HG02623 (cell line): ENCODE data around the gene GNAT3.

ENCODE experiments used
- ATAC-seq: cut with Tn5 transposase; IDR thresholded peaks from one replicate; pipeline ENCODE4 v1.9.1; 2021; ENCODE audit warnings: moderate library complexity; ENCODE audit not compliant: unreplicated experiment

GNAT3 gene

DNA sequence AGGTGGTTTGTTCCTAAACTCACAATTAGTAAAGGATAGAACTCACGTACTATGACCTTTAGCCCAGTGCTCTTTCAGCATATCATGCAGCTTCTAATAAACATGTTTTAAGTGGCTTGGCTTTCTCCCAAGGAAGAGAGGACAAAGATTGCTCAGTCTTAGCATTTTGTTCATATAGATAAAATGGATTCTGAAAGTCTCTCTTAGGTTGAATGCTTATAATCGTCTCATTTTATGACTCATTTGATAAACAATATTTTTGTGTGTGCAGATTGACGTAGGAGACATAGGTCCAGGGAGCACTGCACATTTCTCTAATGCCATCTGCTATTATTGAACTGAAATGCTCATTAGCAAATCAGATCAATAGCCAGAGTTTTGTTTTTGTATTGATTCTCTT lies 44.8 kb downstream of the GNAT3 start:
- ATAC-seq, result no peak

GRCh38 chr7:80466636-80467035 lies 45.2 kb downstream of the GNAT3 start:
- ATAC-seq, result no peak

GRCh38 chr7:80464211-80464610 lies 47.7 kb downstream of the GNAT3 start:
- no peak for ATAC-seq

GRCh38 chr7:80463272-80463920 lies 48.5 kb downstream of the GNAT3 start:
- no peak for ATAC-seq

DNA sequence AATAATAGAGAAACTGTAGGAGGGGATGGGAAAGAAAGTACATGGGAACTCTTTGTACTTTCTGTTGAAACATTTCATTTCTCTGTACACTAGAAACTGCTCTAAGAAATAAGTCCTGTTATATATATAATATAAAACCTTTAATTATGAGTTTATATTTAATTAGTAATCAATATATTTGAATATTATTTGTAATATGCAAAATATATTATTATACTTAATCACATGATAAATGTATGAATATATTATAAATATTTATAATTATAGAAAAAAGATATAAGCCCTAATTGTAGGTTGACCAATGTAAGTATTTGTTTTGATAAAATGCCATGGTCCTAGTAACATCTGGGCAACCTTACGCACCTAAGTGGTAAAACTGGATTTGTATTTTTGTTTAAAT lies 51.0 kb downstream of the GNAT3 start:
- ATAC-seq, result no peak

GRCh38 chr7:80459776-80460510 lies 51.9 kb downstream of the GNAT3 start:
- ATAC-seq, result no peak

DNA sequence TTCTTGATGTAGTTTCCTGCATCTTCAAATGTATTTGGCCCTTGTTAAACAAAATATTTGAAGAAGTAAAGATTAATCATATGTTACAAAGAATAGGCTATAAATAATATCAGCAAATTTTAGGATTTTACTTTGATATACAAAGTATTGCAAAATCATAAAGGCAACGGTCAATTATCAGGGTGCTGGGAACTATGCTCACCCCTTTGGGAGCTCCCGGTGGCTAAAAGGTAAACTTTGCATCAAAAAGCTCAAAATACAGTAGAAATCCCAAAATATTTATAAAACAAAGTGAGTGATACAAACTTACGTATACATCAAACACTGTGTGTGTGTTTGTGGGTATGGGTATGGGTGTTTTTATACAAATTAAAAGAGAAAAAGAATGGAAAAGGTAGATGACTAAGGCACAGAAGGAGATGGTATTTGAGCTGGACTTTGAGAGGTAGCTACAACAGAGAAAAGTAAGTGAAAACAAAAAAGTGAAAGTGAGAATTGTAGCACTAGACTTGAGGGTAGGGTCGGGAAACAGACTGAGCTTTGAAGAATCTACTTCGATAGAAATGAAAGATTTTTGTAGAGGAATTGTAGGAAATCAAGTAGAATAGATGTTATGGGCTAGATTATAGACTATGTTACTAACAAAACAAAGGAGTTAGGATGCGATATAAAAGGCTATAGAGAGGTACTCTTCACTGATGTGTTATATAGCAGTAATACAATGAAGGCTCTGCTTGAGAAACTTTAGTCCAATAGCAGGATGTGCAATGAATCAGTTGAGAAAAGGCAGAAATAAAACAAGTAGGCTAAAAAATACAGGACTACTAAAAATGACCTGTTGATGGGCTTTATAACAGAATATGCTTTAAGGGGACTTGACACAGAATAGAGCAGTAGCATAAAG lies 52.8 kb downstream of the GNAT3 start:
- ATAC-seq, result no peak

- no peak for ATAC-seq
Measured at GRCh38 chr7:80453699-80454340, 58.0 kb downstream of the GNAT3 start.

- no peak for ATAC-seq
Measured at GRCh38 chr7:80450621-80451308, 61.1 kb downstream of the GNAT3 start.

DNA sequence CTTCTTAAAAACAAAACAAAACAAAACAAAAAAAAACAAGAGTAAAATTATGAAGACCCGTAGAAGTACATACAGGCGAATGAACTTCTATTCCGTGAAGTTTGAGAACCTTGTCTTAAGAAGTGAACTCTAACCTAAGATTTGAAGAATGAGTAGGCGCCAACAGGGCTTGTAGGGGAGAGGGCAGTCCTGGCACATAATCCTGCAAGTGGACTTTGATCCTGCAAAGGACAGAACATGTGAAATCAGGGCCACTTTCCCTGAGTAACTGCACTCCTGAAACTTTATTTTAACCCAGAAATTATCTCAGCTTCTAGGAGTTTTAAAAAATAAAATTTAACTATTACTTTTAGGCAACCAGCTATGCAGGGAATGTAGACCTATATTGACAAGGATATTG lies 62.0 kb downstream of the GNAT3 start:
- no peak for ATAC-seq

DNA sequence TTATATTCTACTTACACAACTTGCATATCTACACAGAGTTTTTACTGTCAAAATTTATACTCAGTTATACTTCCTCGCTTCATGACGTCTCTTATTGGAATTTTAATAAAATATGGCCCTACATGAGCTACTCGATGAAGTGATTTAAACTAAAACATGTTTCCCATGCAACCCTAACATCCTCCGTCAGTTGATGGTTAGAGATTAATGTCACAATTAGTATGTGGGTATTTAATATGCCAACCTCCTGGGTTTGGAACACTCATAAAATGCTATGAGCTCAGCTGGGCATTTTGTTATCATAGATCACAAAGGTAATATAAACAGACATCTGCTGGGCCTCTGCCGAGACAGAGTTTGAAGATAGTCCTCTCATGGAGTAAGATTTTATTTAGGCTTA lies 66.5 kb downstream of the GNAT3 start:
- ATAC-seq, result no peak

DNA sequence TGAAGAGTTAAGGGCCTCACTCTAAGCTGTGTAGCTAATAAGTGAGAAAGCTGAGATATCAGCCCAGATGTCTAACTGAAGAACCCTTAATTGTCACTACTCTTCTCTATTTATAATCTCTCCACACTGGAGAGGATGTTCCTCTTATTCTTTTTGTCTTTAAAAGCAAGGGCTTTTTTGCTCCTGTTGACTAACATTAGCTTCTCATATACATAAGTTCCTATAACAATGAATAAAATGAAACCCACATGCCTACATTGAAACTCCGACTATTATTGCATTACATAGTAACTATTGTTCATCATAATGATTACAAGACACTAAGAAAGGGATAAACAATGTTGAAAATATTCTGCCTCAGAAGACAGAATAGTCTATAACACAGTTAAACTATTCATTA lies 67.1 kb downstream of the GNAT3 start:
- ATAC-seq, result no peak

GRCh38 chr7:80443325-80443724 lies 68.5 kb downstream of the GNAT3 start:
- no peak for ATAC-seq

GRCh38 chr7:80440883-80441282 lies 71.0 kb downstream of the GNAT3 start:
- no peak for ATAC-seq

- no peak for ATAC-seq
Measured at GRCh38 chr7:80439894-80440821, 71.7 kb downstream of the GNAT3 start.

- ATAC-seq, result no peak
Measured at GRCh38 chr7:80435521-80435920, 76.3 kb downstream of the GNAT3 start.

DNA sequence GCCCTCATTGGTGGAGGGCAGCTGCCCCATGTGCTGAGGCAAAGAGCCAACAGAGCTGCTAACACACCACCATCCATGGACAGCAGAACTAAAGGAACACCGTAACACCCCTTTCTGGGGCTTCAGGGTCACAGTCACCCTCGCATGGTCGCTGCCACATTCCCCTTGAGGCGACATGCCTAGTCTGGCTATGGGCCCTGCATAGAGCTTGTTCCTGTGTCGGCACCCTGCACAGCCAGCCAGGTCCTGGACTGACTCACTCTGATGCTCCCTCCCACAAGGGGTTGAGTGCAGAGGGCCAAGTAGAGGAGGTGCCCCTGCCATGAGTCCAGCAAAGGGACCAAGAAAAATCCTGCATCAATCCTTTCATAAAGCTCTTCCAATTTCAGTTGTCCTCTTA lies 77.8 kb downstream of the GNAT3 start:
- ATAC-seq, result no peak

DNA sequence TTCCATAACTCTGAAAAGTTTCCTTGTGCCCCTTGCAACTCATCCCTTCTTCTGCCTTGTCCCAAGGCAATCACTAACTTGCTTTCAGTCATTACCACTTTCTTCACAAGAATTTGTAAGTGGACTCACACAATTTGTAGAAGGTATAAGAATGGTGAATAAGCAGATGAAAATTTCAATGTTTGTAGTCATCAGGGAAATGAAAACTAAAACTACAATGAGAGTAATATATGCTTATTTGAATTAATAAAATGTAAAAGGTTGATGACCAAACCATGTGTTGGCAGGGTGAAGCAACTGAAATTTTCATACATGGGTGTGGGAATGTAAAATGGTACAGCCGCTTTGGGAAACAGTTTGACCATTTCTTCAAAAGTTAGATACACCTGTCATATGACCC lies 79.7 kb downstream of the GNAT3 start:
- ATAC-seq, result no peak

- no peak for ATAC-seq
Measured at GRCh38 chr7:80429181-80429580, 82.7 kb downstream of the GNAT3 start.
